HG03095 (cell line): ENCODE results near the gene FTO.
A peak's percentile ranks its signal among the peaks of the same experiment; 100 is the strongest.

Experiments
- ATAC-seq: cut with Tn5 transposase; IDR thresholded peaks from one replicate; pipeline ENCODE4 v1.9.1; 2021; ENCODE audit warnings: moderate library complexity; ENCODE audit not compliant: unreplicated experiment

Gene FTO

DNA sequence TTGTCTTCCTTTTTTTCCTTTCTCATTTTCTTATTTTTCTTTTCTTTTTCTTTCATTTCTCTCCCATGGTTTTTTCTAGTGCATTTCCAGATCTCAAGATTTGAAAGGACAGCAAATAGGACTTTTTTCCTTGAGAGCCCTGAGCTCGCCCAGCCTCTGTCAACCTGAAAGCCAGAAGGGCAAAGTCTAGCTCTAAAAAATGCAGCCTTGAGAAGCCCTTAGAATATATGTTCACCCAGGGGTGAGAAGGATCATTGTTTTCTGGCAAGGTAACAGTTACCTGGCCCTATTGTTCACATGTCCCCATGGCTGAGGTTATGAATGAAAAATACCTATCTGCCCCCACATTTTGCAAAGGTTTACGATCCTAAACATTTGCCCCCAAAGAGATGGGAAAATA lies 364.3 kb downstream of the FTO start:
- ATAC-seq = no peak

DNA sequence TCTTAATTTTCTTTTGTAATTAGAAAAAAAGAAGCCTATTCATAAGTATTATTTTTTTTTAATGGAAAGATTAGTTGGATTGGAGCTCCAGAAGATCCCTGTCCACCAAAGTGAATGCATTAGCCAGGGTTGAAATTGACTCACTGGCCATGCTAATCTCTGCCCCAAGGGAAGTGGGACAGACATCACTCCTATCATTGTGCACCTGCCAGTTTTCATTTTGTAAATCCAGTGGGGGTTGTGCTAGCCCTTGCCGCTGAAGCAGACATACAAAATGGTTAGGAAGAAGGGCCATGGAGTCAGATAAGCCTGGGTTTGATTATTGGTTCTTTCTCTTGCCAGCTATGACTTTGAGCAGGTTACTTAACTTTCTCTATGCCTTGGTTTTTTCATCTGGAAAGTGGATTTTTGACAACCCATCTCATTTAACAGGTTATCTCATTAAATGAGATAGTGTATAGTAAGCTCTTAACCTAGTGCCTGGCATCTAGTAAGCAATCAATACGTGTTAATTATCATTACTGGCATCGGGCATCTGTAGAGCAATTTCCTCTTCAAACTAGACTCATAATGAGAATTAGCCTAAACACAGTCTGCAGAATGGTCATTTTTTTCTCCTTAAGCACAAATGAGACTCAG lies 365.8 kb downstream of the FTO start:
- ATAC-seq = no peak

DNA sequence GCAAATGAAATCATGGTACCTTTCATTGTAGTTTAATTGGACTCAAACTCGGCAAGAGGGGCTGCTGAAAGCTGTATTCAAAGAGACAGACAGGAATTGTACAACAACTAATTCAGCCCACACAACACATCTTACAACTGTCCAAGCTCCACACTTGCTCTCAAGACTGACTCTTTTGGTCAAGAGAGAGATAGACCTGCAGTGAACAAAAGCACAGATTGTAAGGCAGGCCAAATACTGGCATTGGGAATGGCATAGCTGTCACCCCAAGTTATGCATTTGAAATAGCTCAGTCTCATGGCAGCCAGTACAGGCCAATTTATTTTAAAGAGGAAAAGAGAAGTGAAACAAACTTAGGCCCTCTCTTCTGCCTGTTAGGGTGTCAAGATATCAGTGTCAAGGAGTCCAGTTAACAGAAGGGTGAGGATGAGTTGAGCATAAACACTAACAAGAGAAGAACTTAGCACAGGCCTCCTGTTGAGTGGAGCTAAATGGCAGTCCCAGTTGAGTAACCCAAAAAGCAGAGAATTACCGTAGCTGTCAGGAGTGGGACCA lies 366.9 kb downstream of the FTO start:
- ATAC-seq = peak; percentile 89

DNA sequence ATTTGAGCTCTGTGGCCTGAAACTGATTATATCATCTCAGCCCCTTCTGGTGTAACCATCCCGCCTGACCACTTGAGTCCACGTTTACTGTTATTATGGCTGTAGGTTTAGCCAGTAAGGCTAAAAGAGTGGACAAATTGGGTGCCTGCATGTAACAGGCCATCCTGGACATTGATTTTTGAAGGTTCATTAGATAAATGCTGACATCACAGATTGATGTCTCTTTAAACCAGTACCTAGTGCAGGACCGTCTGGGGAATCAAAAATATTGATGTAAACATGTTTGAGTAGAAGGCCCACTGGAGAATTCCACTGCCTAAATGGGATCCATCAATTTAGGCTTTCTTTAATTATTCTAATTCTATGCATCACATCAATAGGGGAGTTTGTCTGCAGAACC lies 367.6 kb downstream of the FTO start:
- no peak for ATAC-seq

DNA sequence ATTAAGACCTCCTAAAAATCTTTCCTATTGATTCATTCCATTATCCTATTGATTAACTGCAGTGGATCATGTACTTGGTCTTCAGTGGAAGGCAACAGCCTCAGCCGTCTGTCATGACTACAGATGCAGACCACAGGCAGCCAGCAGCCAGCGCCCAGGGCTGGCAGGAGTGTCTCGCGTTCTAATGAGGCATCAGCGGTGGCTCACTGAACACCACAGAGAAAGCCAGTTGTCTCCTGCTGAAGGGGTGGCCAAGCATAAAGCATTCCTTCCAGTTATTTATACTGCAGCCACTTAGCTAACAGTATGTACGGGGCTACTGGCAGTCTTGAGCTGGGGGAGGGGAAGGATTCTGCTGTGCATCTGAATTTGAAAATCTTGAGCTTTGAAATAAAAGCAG lies 368.3 kb downstream of the FTO start:
- ATAC-seq = no peak

DNA sequence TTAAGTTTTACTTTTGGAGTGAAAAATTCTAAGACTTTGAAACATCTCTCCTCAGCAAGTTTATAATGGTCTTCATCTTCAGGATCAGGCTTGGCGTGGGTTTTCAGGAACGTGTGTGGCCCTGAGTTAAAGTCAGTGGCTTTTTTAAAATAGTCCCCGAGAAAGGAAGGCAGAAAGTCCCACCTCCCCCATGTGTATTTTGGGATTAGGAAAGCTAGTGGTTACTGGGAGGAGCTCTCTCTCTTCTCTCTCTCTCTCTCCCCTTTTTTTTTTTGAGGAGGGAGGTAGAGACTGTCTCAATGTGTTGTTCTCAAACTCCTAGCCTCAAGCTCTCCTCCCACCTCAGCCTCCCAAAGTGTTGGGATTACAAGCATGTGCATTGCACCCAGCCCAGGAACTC lies 369.4 kb downstream of the FTO start:
- ATAC-seq = no peak

DNA sequence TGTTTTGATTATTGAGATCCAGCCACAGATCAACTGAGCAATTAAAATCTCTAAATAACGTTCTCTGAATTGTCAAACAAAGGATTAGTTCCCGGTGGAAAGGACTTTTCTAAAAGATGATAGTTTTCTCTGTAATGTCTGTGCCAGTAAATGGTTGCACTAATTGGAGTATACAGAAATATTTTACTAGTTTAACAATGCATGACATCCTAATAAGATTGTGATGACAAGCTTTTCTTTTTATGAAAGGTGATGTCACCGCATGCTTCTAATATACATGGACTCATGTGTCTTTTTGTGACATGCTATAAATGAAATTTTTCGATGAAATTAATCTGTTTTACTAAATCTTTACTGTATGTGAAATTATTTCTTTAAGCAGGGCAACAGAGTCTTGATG lies 371.5 kb downstream of the FTO start:
- ATAC-seq = no peak

DNA sequence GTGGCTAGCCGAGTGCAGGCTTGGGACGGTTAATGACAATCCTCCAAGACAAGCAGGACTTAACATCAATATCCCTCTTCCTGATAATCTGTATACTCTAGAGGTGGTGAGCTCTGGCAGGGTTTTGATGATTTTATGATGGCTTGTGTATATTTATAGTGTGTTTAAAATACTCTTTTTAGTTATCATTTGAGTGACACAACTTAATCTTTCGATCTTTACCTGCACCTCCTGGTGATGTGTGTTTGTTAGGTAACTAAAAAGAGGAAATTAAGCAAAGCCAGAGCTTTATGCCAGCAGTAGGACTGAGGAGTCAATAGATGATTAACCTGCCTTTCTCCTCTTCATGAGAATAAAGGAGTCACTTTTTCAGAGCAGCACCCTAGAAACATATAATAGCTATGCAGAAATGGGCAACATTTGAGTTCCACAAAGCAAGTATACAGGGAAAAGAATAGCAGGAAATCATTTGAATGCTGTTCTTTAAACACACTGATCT lies 372.1 kb downstream of the FTO start:
- no peak for ATAC-seq

DNA sequence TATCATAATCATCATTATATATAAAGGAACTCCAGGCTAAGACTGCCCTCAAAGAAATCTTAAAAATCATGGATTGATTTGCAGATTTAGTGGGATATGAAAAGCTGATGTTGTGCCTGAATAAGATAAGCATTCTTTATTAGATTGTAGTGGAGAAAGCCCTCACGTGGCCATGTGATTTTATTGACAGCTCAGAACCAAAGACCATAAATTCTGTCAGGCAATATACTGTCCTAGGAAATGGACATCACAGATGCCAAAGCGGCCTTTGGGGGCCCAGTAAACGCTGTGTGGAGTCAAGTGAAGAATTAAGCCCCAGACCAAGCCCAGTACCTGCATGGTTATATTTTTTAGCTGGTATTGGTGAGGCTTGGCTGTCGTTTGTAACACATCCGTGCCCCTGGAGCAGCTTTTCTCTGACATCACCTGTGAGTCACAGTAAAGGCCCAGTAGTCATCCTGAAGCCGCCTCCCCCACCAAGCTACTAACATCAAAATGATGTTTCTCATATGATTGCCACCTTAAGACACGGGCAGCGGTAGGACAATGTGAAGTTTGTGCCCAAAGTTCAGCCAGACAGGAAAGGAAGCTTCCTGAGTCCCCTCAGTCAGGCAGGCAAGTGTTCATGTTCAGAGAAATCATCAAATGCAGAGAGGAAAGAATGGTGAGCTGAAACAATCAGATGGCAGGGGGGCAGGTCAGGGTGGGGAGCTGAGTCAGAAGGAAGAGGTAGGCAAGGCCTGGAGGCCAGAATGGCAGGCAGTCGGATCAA lies 373.3 kb downstream of the FTO start:
- no peak for ATAC-seq

DNA sequence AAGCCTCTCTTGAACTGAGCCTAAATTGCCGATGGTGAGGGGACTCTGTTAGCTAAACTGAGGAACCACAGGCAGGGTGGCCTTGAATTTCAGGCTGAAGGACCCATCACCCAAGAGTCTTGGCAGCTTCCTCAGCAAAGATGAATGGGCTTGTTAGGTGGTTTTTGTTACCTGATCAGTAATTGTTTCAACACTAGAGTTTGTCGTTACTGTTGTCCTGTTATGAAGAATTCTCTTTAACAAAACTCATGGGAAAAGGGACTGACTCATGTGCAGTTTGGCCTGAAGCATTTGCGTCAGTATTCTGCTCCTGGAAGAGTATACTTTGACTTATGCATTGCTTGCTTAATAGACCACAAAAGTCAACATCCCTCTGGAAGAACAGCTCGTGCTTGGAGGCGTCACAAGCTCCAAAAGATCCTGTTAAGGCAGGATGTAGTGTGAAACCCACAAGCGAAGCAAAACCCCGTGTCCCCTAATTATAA lies 376.6 kb downstream of the FTO start:
- ATAC-seq = no peak

DNA sequence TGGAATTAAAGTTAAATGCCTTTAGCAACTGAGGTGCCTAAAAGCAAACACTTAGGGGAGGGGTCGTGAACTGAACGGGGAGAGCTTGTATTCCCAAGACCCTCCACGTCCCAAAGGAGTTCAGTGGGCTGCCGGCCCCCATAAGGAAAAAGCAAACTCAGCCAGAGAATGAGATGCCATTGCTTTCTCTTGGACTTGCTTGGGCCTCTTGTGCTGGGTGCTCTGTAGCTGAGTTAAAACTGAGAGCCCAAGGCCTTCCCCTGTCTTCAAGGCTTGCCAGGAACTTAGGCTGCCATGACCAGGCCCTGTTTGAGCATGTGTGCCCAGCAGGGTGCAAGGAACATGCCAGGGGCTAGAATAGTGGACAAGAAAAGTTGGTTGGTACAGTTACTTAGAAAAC lies 382.8 kb downstream of the FTO start:
- no peak for ATAC-seq

DNA sequence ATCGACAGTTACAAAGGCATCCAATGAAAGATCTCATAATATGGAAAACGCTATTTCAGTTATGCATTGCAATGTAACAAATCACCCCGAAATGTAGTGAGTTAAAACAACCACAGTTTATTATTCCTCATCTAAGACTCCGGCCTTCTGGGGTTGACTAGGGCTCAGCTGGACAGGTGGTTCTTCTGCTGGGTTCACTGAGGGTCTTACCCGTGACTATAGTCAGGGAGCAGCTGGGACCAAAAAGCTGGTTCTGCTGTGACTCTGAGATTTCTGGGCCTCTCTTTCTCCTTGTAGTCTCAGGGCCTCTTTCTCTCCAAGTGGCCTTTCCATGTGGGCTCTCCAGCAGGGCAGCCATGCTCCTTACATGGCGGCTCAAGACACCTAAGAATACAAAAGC lies 386.6 kb downstream of the FTO start:
- ATAC-seq = no peak

DNA sequence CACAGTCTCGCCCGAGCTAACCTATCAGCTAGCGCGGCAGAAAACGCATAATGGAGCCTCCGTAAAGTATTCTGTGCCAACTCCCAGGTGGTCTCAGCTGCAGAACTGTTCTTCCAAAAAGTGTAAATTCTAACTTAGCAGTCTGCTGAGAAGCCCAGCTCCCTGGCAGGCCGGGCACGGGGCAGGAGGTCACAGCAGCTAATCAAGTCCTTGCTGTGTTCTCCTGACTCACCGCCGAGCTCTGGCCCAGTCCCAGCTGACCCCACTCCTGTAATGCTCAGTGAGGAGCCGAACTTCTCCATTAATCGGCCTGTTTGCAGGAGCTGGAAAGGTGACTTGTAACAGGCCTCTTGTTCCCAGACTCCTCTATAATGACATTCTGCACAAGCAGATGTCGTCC lies 389.3 kb downstream of the FTO start:
- no peak for ATAC-seq

DNA sequence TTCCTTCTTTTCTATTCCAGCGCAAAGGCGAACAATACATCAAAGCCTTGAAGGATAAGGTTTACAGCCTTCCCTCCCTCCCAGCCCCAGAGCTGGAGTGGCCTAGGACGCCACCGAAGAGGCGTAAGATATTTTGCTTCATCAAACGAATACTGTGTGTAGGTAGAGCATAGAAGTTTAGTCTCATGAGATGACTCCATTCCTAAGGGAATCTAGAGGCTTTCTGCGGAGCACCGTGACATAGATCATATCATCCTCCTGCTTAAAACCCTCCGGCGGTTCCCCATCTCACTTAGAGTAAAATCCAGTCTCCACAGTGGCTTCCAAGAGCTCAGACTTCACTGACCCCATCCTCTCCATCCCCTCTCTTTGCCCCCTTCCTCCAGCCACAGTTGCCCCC lies 390.7 kb downstream of the FTO start:
- ATAC-seq = no peak

DNA sequence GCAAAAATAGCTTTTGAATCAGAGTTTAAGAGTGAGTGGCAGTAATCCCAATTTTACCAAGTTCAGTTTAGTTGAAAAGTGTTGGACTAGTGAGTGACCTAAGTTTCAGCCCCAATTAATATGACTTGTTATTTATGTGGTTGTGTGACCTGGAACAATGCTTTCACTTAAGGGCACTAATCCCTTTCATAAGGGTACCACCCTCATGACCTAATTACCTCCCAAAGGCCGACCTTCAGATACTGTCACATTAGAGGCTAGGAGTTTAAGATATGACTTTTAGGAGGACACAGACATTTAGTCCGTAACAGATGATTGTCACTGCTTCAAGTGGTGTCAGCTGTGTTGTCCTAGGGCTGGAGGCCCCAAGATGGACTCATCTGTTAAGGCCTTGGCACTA lies 392.7 kb downstream of the FTO start:
- no peak for ATAC-seq

DNA sequence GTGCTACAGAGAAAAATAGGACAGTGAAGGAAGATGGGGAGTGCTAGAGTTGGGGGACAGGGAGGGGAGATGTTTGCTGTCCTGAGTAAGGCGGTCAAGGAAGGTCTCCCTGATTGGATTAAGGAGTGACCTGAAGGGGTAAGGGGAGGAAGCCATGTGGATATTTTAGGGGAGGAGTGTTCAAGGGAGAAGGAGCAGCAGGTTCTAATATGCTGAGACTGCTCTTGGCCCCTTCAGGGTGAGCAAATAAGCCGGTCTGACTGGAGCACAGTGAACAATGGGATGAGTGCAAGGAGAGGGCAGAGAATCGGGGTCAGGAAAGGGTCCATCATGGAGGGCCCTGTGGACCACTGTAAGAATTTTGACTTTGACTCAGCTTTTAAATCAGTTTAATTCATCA lies 393.8 kb downstream of the FTO start:
- ATAC-seq = no peak

DNA sequence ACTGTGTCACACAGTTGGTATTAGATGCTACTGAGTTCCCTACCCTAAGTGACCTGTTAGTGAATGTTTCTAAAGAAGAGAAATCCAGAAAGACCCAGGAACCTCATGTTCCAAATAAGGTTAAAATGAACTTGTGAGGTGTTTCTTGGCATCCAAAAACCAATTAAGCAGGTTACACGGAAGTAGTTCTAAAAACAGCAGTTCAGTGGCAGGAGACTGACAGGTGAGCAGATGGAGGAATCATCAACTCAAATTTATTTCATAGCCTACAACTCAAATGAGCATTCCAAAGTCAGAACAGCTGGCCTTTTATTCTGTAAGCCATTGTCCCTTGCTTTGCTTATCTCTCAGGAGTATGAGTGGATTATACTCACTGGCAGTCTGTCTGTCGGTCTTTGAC lies 394.3 kb downstream of the FTO start:
- ATAC-seq = no peak

DNA sequence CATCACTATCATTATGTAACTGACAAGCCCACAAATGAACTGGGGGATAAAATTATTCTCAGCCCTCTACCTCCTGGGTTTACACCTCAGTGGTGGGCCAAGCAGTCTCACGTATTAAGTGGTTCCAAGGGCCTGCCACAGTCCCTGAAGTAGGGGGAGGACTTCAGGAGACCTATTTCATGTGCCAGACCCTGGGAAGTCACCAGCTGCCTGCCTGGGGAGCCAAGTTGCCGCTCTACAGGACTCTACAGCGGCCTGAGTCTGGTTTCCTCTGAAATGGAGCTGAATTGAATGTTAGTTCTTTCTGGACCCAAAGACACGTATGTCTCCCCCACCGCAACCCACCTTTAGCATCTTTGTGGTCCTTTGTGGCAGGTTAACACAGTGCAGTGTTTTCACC lies 395.7 kb downstream of the FTO start:
- no peak for ATAC-seq

DNA sequence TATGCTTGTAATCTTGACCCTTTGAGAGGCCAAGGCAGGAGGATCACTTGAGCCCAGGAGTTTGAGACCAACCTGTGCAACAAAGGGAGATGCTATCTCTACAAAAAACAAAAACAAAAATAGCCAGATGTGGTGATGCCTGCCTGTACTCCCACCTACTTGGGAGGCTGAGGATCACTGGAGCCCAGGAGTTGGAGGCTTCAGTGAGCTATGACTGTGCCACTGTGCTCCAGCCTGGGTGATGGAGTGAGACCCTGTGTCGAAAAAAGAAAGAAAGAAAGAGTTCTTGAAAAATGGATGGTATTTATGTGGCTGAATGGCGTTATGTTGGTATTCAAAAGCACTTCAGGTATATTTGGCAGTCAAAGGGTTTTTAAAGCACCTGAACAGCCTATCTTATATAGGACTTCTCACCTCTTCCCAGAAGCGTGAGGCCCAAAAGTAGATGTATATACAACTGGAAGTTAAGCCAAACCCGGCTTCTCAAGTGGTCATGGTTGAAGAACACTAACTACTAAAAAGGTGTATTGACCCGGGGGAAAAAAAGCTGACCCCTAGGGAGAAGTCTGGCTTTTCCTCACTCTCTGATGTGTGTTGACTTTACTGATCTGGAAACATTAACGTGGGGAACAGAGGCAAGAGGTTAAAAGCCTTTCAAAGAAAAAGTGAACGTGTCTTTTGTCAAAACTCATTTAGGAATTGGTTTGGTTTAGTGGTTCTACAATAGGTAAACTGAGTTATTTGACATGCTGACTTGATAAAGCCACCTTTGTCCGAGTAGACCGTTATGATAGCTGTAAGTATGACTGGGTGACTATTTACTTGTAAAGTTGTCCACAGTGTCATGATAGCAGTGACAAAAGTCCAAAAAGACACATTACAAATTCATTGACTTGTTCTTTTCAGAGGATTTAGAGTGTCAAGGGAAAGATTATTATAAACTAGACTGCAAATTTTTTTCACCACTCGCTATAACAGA lies 399.2 kb downstream of the FTO start:
- ATAC-seq = no peak

DNA sequence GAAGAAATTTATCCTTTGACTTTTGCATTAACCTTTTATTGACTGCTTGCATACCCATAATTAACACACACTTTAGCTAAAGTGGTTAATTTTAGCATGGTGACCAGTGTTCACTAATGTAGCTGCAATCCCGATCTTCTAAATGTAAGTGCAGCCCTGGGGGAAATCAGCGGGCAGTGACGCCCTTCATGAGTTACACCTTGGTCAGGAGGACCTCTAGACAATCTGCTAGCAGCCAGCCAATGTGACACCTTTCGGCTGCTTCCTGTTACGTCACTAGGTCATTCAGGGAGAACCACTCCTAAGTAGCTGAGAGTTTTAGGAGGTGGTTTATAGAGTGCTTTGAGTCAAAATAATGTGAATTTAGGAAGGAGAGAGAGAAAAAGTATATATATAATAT lies 402.1 kb downstream of the FTO start:
- ATAC-seq = no peak

DNA sequence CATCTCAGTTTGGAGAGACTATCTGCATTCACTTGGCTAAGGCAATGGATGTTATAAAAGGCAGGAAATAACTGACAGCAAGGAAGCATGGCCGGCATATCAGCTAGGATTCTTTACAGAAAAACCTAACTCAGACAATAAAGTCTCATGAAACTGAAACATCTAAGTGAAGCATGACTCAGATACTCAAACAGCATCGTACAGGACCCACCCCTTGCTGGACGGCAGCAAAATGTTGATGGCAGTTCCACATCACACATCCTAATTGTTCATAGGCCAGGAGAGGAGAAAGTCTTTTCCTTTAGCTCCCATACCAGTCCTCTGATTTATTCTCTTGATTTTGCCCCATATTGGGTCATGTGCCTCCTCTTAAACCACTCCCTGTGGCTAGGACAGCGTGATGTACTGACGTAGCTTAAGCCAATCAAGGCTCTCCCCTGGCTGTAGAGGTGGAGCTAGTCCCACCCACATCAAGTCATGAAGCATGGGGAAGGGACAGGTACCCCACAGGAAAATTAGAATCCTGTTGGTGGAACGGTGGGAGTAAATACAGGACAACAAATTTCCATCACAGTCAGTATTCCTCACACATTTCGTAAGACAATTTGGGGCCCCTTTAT lies 403.7 kb downstream of the FTO start:
- ATAC-seq = no peak
